NCI-H1930 (cell line): ENCODE results near the gene BCAT1.

Source experiments
- DNase-seq, 2 experiments: peaks; one replicate each; lab custom pipeline; 2025; lab: John Stamatoyannopoulos, UW

Gene BCAT1

DNA sequence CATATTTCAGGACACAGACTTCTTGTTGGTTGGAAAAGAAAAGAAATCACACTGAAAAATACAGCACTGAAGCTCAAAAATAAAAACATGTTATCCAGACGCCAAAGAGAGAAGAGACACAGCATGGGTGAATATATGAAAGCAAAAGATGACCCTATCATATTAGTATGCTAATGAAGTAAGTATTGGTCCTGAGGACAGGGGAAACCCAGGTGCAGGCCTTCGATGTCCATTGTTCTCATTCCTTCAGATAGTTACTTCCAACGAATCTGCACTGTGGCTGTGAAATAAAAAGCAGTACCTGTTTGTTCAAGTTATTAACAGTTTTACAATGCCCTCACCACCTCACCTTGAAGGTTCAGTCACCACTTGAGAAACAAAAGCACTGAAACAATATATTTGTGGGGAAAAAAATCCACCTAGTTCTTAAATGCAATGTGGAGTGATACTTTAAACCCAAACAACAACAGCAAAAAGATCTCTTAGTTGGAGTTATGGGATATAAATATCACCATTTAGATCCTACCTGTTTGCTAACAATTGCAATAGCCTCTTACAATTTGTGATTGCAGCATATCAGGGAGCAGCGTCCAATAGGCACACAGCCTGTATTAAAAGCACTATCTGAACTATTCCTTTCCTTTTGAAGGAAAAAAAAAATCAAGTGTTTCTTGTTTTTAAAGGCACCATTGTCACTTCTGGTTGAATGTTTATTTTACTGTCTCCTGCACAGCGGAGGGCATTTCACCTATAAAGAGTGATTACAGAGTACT is 188.1 kb downstream of the BCAT1 start:
- no peak for DNase-seq

GRCh38 chr12:24760162-24760561 is 188.7 kb downstream of the BCAT1 start:
- DNase-seq, result no peak
